ENCODE data around the gene IL4R.

DNA sequence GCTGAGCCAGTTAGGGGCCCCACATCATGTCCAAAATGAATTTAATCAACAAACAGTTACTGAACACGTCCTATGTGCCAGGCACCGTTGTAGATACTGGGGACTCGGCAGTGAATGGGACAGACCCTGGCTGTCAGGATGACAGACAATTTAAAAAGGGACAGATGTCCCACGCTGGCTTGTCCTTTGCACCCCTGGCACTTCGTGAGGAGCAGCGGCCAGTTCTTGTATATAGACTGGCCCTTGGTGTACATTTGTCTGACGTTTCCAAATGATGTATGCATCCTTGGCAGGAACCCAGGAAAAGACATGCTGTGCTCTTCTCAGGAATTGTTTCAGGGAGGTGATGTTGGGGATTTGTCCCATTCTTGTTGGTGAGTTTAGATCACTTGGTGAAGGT lies 21.1 kb downstream of the IL4R start:
- TF ChIP-seq CTCF (IDR thresholded peaks at IDR 0.05) (no peak), POLR2A (IDR thresholded peaks at IDR 0.05) (no peak)
